ENCODE results near the gene PPIL4. TPM values are rescaled to one million over a fixed set of nuclear protein-coding genes. Genes with fewer than 3 reads are reported as not detected.

Gene PPIL4
- total RNA-seq, 1 experiment from 2014 or later: 43.0 TPM

- no peak for TF ChIP-seq CTCF (conservative IDR thresholded peaks at IDR 0.05; ENCODE audit: low read depth, low read length)
- no peak for TF ChIP-seq EZH2 (IDR thresholded peaks at IDR 0.05; ENCODE audit: borderline replicate concordance, low read depth, low read length, poor library complexity, severe bottlenecking)
- ChIA-PET CTCF (no interaction called here), POLR2A (ENCODE audit: low non-redundant PET) (no interaction called here)
- BruUV-seq (replicated peaks): no TSS peak
- Histone ChIP-seq H3K36me3 (ENCODE audit: insufficient read depth, low read length, poor library complexity, severe bottlenecking) (no peaks in the 10 kb centered on the region), H3K27ac (ENCODE audit: low read depth, low read length, poor library complexity, severe bottlenecking) (no peak overlapping the region), H3K4me1 (ENCODE audit: insufficient read depth, low read length, poor library complexity, severe bottlenecking) (peaks cover 15% of the 10 kb centered on the region), H3K4me3 (ENCODE audit: low read depth, low read length, poor library complexity, severe bottlenecking) (no peak overlapping the region), H3K27me3 (replicated peaks; ENCODE audit: insufficient read depth, low read depth, low read length, poor library complexity) (no peaks in the 10 kb centered on the region), H3K9me3 (ENCODE audit: low read depth, low read length, poor library complexity, severe bottlenecking) (no peaks in the 10 kb centered on the region)
- no peak for DNase-seq (ENCODE audit: low spot score)
- intact Hi-C loops (cut with micrococcal nuclease; ENCODE audit: unreplicated experiment): no loop called here
Observed at GRCh38 chr6:149476789-149477455, 68.9 kb downstream of the PPIL4 start.

- TF ChIP-seq EZH2 (IDR thresholded peaks at IDR 0.05; ENCODE audit: borderline replicate concordance, low read depth, low read length, poor library complexity, severe bottlenecking): no peak
- no peak for TF ChIP-seq CTCF (conservative IDR thresholded peaks at IDR 0.05; ENCODE audit: low read depth, low read length)
- BruUV-seq (replicated peaks): no TSS peak
- Histone ChIP-seq H3K36me3 (ENCODE audit: insufficient read depth, low read length, poor library complexity, severe bottlenecking) (no peaks in the 10 kb centered on the region), H3K4me1 (ENCODE audit: insufficient read depth, low read length, poor library complexity, severe bottlenecking) (peaks cover 15% of the 10 kb centered on the region), H3K9me3 (ENCODE audit: low read depth, low read length, poor library complexity, severe bottlenecking) (no peaks in the 10 kb centered on the region), H3K27ac (ENCODE audit: low read depth, low read length, poor library complexity, severe bottlenecking) (no peak overlapping the region), H3K4me3 (ENCODE audit: low read depth, low read length, poor library complexity, severe bottlenecking) (no peak overlapping the region), H3K27me3 (replicated peaks; ENCODE audit: insufficient read depth, low read depth, low read length, poor library complexity) (no peaks in the 10 kb centered on the region)
- intact Hi-C loops (cut with micrococcal nuclease; ENCODE audit: unreplicated experiment): no loop called here
- no peak for DNase-seq (ENCODE audit: low spot score)
- CTCF ChIA-PET: no interaction called here
- POLR2A ChIA-PET (ENCODE audit: low non-redundant PET): no interaction called here
Observed at GRCh38 chr6:149474108-149474935, 71.5 kb downstream of the PPIL4 start.

- TF ChIP-seq EZH2 (IDR thresholded peaks at IDR 0.05; ENCODE audit: borderline replicate concordance, low read depth, low read length, poor library complexity, severe bottlenecking) (no peak), CTCF (conservative IDR thresholded peaks at IDR 0.05; ENCODE audit: low read depth, low read length) (no peak)
- Histone ChIP-seq H3K4me1 (ENCODE audit: insufficient read depth, low read length, poor library complexity, severe bottlenecking) (peaks cover 15% of the 10 kb centered on the region), H3K27ac (ENCODE audit: low read depth, low read length, poor library complexity, severe bottlenecking) (no peak overlapping the region), H3K9me3 (ENCODE audit: low read depth, low read length, poor library complexity, severe bottlenecking) (no peaks in the 10 kb centered on the region), H3K36me3 (ENCODE audit: insufficient read depth, low read length, poor library complexity, severe bottlenecking) (no peaks in the 10 kb centered on the region), H3K27me3 (replicated peaks; ENCODE audit: insufficient read depth, low read depth, low read length, poor library complexity) (no peaks in the 10 kb centered on the region), H3K4me3 (ENCODE audit: low read depth, low read length, poor library complexity, severe bottlenecking) (peak overlapping the region; percentile 22)
- ChIA-PET CTCF (interaction anchor here (0.7 kb wide), 1 partner anchor 391 kb away, joined by 3 read pairs; no protein-coding TSS in a partner anchor), POLR2A (ENCODE audit: low non-redundant PET) (interaction anchor here (0.6 to 0.7 kb wide), 2 partner anchors 56 to 581 kb away, joined by 3 to 8 read pairs; no protein-coding TSS in a partner anchor)
- intact Hi-C loops (cut with micrococcal nuclease; ENCODE audit: unreplicated experiment): no loop called here
- no TSS peak for BruUV-seq (replicated peaks)
- peak; percentile 90 for DNase-seq (ENCODE audit: low spot score)
Observed at GRCh38 chr6:149473080-149474052, 72.5 kb downstream of the PPIL4 start.

Measured in A673 (cell line).